Right forelimb (tissue), 1 donor: ENCODE data around the gene PAEP.

Experiments
- DNase-seq: peaks from one replicate; pipeline ENCODE4 v3.0.0-alpha.2; 2018

Gene PAEP

DNA sequence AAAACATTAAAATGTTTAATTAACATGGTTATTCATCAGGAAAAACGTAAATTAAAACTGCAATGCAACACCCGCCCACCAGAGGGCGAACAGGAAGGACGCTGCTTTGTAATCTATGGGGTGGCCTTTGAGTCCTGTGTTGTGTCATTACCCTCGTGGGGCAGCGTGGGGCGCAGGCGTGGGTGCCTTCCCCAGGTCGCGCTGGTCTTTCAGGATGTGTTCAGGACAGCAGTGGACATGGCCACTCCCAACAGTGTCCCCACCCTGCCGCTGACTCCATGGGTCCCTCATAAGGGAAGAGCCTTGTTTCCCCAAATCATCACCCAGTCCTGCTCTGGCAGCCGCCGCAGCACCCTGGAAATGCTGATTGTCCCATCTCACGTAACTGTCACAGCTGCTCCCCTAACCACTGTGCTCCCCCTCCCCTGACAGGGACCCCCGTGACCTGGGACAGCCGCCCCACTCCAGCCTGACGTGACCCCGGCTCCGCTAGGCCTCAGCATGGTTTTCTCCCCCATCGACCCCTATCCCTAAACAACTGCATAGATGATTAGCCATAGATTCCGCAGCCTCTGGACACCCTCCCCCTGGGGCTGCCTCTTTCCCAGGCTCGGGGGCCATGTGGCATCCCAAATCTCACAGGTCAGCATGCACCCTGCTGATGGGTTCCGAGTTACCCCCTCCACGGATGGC, 41.4 kb downstream of the PAEP start:
- no peak for DNase-seq

DNA sequence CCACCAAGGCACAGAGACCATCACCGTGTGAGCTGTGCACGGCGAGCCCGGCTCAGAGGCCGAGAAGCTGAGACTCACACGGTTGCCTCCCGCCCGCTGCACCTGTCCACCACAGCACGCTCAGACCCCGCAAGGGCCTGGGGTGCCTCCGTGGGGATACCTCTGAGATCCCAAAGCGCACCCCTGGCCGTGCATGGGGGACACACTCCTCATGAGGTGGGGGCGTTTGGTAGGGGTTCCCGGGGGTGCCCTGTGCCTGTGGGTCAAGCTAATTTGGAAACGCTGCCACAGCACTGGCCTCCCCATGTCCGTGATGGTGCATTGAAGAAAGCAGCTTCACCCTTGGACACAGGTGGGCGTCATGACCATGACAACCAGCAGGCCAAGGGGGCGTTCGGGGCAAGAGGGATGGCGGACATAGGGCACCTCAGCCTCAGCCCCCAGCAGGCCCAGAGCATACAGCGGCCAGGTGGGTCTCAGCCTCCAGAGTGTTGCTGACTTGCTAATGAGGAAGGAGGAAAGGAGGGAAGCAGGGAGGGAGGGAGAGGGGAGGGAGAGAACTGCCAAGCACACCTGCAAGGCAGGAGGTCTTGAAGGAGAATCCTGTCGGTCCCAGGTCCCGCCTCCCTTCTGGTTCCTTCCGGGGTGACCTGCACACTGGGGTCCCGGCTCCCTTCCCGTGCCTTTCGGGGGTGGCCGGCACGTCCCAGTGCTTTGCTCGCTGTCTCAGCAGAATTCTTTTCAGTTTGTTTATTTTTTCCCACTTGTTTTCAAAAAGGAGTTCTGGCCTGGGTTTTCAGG, 43.1 kb downstream of the PAEP start:
- no peak for DNase-seq

DNA sequence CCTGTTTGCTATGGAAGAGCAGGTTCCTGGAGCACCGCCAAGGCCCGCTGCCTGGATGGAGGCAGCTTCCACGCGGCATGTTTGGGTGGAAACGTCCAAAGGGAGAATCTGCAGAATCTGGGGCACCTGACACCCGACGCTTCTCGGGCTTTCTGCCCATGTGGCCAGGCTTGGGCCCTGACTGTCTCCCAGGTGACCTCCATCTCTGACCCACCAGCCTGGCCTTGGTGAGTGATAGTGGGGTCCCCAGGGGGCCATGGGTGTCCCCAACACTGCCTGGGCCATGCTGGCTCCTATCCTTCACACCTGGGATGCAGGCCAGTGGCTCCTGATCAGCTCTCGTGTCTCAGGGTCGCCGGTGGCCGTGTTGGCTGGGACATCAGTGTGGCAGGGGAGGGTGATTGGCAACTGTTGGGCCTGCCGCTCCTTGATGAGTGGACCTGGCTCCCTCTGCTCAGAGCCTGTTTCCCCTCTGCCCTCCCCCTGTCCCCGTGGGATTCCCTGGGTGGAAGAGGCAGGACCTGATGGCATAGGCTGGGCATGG, 43.8 kb downstream of the PAEP start:
- DNase-seq = no peak

DNA sequence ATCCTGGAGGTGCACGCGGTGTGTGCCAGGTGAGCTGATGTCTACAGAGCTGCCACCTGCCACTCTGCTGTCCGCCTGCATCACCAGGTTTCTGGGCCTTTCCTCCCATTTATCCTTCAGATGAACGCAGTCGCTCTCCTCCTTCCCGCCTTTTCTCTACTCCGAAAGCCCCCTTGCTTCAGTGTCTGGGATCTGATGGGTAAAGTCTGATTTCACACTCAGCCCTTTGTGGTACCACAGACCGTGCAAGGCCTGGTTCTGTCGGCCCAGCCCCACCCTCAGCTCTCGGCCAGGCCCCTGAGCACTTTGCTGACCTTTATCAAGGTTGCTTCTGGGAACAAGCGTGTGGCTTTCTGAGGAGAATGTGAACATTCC, 45.3 kb downstream of the PAEP start:
- no peak for DNase-seq

DNA sequence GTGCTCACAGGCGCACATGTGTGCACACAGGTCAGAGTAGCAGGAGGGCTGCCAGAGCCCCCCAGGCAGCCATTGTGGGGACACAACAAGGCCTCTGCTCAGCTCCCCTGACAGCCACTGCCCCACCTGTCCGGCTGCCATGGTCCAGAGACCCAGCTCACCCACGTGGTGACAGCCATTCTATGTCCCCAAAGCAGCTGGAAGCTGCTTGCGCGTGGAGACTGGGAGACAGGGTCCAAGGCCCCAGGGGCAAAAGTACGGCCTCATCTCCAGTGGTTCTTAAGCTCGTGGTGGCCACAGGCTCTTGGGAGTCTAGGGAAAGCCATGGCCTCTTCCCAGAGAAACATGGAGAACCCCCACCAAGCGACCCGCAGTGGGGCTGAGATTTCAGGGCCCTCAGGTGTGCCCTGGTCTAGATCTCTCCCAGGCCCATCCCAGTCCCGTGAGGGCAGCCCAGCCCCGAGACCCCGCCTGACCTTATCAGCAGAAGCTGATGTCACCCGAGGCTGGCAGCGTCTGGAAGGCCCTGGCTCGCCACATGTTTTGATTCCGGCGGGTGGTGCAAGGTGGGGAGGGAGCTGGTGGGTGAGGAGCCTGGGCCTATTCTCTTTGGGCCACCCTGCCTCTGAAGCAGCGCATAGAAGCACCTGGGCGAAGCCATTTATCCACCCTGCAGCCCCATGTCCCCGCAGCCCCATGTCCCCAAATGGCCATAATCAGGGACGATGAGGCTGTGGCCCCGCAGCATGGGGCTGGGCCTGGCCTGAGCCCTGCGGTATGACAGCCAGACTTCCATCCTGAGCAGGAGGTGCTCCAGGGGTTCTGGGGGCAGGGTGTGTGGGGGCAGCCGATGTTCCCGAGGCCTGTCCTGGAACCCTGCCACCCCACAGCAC, 46.1 kb downstream of the PAEP start:
- DNase-seq = no peak

DNA sequence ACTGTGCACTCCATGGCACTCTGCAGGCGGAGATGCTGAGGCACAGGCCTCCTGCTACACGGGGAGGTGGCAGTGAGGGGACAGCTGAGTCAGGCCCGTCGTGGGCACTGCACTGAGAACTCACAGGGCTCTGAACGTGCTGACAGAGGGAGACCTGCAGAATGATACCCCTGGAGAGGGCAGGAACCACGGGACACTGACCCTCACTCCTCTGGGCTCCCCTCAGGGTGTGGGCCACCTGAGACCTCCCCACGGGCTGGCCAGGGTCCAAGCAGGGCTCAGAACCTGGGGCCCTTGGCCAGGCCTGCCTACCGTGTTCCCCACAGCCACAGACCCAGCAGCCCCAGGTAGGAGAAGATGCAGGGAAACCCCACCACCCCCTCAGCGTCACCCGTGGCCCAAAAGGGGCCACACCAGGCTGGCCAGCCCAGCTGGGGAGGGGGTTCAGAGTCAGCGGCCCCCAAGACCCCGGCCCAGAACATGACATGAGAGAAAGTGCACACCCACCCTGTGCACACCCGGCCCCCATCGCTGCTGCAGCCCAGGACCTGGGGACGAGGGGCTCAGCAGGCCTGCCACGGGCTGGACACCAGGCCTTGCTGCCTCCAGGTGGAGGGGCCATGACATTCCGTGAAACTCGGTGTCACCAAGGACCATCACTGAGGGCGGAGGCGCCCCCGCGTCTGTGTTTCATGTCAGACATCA, 46.9 kb downstream of the PAEP start:
- DNase-seq = no peak

DNA sequence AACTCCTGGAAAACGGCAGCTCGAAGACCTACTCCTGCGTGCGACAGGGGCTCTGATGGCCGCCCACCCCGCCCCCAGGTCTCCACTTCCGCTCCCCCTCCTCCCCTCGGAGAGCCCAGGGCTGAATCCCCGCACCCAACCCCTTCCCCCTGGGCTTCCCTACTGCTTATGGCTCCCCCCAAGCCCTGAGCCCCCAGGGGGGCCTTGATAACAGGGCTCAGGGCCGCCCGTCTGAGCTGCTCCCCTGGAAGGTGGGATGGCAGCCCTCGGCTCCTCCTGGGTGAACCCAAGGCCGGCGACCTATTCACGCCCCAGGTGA, 47.4 kb downstream of the PAEP start:
- DNase-seq = no peak

DNA sequence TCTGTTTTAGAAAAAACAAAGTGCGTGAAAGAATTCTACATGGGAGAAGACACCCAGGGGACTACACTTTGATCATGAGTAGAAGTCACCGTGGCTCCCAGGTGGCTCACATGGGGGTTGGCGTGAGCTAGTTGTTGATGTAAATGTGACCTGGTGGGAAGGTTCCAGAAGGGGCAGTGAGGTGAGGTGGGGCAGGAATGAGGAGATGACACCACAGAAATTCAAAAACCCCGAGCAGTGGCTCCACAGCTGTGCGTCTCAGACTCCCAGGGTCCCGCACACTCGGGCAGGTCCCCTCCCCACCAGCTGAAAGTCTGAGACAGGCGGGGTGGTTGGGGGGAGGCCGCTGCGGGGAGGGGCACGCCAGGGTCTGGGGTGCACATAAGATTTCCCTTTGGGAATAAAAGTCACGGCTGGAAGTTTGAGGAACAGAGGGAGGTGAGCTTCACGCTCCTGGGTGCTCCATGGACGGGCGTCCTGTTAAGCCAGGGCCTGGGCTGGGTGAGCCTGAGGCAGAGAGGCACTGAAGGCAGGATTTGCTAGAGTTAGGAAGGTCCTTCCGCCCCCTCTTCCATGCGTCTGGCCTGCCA, 47.9 kb downstream of the PAEP start:
- DNase-seq = no peak

DNA sequence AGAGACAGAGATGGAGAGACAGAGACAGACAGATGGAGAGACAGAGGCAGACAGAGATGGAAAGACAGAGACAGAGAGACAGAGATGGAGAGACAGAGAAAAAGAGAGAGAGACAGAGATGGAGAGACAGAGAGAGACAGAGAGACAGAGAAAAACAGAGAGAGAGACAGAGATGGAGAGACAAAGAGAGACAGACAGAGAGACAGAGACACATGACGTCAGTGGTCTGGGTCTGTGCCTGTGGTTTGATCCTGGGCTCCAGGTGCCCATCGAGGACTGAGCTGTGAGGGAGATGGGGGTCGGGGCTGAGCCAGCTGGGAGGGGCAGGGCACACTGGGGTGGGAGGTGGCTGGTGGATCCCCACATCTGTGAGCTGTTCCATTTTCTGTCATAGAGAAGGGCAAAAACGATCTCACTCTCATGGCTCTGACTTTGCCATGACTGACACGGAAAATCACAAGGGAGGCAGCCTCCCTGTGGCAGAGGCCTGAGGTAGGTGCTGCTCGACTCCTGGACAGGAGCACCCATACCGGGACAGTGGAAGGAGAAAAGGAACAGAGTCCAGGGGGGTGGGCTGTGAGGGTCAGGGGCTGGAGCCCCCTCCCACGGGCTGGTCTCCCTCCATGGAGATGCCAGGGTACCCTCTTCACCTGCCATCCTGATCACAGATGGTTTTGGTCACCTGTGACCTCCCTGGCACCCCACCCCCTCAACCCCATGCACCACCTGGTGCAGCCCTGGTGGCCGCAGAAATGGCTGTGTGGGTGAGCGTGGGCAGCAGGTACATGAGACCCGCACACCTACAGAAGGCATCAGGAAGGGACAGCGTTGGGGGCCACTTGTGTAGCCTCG, 49.0 kb downstream of the PAEP start:
- DNase-seq = no peak

DNA sequence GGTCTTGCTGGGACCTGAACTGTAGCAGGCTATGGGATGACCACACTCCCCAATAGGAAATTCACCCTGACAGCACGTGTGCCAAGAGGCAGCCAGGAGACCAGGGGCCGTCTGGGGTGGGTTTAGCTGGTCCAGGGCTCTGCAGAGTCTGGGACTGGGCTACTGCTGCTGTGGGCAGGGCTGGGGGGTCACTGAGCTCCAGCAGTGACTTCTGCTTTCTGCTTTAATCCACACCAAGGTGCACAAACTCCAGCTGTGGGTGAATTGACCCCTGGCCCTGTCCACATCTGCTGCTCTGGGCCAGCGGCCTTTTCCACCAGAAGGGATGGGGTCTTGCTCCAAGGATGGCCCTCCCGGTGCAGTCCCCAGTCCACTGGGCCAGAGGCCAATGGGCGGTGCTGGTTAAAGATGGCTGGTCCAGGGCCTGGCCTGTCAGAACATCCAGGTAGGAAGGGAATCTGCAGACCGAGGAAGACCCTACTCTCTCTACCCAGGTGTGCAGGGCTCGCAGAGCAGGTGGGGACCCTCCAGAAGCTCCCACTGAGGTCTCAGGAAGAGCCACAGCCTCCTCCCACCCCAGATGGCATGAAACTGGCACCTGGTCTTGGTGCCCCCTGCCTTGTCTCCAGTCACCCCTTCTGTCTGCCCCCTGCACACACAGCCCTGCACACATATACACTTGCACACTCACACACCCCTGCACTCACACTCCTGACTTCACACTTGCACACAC, 49.8 kb downstream of the PAEP start:
- no peak for DNase-seq

DNA sequence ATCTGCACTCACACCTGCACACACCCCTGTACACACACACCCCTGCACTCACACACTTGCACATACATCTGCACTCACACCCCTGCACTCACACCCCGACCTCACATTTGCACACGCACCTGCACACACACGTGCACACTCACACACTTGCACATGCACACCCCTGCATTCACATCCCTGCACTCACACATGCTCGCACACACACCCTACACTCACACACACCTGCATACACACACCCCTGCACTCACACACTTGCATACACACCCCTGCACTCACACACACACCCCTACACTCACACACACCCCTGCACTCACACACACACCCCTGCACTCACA, 50.3 kb downstream of the PAEP start:
- DNase-seq = no peak

DNA sequence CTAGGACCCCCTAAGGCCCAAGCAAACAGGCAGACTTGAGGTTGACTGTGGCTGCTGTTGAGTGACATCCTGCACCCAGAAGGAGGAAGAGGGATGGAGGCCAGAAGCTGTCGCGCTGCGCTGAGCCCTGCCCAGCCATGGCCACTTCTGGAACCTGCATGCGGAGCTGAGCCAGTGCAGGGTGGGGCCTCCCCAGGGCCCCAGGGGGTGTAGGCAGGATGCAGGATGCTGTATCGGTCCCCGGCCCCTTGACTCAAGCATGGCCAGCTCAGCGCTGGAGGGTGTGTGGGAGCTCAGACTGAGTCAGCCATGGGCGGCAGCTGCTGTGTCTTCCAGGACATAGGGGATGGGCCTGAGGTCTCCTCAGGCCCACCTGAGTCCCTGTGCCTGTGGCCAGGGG, 50.9 kb downstream of the PAEP start:
- DNase-seq = no peak

DNA sequence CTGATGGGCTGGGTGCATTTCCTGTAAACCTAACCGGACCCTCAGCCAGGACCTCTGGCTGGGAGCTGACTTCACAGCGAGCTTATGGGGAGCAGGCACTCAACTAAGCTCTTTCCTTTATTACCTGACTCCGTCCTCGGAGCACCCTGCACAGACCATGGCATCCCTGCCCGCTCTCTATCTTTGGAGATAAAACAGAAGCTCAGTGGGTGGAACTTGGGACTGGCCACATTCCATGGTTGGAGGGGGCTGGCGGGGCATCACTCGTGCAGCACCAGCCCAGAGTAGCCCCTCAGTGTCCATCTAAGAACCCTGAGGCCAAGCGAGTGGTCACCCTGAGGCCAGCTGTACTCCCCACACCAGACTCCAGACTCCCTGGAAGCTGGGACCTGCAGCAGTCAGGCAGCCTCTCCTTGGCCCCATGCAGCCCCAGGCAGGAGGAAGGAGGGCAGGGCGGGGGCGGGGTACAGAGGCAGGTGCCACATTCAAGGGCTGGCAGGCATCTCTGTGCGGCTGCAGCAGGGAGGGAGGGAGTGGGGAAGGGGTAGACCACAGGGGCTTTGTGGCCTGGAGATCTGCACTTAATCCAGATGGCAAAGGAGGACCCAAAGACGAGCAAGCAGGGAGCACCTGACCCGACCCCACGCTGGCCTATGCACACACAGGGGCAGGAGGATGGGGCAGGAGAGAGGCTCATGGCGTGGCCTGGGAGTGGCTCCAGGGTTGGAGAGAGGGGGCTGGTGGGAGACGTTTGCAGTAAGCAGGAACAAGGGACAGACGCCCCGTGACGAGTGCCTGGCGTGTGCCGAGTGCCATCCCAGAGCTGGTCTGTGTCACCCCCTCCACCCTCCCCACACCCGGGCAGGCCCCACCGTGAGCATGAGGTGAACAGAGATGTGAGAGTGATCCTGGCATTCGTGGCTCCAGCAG, 51.7 kb downstream of the PAEP start:
- DNase-seq = no peak

DNA sequence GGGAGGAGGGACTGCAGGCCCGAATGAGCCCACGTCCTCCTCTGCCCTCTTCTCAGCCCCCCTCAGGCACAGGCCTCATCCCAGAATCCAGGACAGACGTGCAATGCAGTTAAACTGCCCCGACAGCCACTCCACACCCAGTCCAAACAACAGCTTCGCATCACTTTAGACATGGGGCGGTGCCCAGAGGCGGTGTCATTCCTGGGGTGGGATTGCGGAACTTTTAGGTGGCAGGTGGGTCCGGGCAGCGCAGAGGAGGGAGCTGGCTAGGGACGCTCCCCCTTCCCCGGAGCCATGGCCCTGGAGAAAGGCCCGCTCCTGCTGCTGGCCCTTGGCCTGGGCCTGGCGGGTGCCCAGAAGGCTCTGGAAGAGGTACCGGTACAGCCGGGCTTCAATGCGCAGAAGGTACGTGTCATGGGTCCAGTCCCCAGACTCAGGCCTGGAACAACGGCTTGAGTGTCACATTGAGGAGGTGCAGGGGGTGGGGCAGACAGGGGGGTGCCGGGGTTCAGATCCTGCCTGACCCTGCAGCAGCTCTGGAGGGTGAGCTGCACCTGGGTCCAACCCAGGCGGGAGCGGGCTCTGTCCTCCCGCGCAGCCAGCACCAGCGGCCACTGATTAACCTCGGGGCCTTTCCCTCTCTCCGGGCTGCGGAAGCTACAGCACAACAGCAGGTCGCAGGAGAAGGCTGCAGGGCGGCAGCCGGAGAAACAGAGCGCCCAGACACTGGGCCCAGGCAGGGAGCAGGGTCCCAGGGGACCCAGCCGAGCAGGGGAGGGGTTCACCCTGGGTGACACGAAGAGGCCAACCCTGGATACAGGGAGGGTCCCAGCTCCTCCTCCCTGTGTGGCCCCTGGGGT, 52.6 kb downstream of the PAEP start:
- no peak for DNase-seq

DNA sequence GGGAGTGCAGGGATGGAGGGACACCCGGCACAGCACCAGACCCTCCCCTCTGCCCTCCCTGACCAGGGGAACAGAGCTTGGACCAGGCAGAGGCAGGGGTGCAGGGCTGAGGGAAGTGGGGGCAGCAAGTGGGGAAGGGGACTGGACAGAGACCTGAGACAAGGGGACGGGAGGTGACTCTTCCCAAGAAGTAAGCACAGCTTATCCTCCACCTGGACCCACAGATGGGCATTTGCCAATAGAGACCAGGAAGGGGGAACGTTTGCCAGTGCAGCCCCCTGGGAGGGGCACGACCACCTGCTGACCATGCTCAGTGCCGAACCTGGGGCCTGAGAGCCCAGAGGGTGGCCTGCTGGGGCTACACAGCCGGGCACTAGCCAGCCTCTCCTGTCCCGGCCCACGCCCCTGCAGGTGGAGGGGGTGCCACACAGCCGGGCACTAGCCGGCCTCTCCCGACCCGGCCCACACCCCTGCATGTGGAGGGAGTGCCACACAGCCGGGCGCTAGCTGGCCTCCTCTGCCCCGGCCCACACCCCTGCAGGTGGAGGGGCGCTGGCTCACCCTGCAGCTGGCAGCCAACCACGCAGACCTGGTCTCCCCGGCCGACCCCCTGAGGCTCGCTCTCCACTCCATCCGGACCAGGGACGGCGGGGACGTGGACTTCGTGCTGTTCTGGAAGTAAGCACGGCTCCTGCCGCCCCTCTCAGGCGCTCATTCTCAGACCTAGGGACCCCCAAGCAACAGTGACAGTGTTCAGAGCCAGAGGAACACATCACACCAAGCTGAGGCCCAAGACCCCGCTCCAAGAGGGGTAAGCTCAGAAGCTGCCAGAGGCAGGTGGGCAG, 53.5 kb downstream of the PAEP start:
- DNase-seq = no peak

DNA sequence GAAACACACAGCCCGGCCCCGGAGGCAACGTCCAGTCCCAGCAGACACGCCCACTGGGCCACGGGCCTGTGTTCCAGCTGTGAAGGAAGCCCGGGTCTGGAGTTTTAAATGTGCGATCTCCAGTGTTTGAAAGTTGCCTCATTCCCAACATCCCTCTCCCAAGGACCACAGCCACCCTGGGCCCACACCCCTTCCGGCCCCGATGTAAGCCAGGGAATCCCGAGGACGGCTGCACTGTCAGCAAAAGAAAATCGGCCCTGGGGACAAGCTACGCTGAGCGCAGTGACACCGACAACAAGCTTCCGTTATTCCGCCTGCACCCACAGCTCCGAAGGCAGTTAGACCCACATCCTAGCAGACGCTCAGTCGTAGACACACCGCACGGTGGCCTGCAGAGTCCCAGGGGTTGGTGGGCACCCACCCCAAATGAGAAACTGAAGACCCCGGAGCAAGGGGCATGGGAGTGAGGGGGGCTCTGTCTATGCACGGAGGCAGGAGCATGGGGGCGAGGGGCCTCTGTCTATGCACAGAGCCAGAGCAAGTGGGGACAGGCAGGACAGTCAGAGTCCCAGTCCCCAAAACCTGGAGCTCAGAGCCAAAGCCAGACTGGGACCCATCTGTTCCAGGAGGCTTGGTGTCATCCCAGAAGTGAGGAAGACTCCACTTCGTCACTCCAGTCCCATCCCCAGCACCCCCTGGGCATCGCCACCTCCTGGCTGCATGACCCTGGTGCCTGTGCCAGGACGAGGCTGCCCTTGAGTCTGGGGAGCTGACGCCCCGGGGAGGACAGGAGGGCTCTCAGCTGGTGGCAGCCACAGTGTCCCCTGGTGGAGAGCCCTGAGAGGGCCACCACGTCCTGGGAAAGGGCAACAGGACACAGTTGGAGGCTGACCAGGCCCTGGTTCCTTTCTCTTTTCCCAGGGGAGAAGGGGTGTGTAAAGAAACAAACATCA, 54.4 kb downstream of the PAEP start:
- DNase-seq = no peak
